GM04503 (cell line): Measurements from ENCODE around the gene EXOC6B.
"Not testable (repeated sequence)": the region's sequence is repeated elsewhere in the genome, so short reads cannot be mapped to it uniquely, and the experiment has no call there.

Source experiments
- DNase-seq: peaks from one replicate; pipeline ENCODE4 v3.0.0-alpha.2; 2012; ENCODE audit warnings: low read depth

EXOC6B gene

DNA sequence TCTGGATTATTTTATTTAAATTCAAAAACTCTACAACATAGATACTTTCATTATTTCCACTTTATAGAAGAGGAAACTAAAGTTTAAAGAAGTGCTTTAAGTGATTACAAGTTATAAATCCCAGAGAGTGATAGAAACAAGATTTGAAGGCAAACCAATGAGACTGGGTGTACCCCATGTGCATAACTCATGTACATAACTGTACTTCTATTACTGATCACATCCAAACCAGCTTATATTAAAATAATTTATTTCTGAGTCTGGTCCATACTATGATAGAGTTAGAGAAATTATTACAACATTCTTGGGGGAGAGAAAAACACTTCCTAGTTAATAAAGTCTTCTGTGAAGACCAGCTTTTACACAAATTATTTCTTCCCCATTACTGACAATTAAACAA is 221.4 kb downstream of the EXOC6B start:
- DNase-seq = no peak

DNA sequence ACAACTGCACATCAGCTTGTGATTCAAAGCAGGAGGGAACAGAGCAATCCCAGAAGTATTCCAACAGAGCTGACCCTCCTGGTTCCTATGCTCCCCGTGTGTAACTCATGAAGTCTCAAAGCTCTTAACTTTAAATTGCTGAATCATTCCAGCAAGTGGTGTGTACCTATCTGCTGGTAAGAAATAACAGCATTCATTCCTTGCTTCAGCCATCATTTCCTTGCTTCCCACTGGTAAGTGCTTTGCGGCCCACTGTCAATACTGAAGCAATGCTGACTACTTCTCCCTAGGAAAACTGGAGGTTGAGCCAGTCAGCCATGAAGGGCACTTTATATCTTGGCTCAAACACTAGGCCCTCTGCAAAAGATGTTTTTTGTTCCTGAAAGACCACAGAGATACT is 222.4 kb downstream of the EXOC6B start:
- DNase-seq = no peak

DNA sequence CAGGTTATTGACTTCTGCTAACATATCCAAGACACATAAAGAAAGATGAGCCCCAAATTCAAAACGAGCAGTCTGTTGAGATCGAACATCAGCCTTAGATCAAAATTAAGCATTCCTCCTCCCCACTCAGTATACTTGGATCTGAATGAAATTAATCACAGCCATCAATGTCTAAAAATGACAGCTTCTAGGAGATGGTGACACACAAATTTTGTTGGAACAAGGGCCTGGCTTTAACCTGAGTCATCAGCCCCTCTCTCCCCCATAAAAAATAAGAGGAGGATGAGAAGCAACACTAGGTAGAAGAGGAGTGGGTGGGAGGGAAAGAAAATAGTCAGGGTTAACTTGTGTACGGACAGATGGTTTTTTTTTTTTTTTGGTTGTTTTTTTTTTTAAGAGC is 223.1 kb downstream of the EXOC6B start:
- DNase-seq = no peak

DNA sequence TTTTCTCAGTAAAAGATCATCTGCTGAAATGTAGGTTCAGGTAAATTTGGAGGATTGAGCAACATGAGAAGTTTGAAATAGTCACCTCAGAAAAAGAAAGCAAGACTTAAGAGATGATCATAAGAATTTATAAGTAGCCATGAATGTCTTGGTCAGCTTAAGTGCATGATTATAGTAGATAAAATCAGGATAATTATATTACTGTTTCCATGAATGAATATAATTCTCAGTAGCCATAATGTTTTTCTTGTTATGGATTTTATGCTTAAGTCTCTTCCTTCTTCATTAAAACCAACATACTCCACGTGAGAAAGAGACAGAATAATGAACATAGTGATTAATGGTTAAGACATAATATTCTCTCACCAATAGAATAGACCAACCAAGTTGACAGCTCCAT is 223.7 kb downstream of the EXOC6B start:
- DNase-seq = no peak

DNA sequence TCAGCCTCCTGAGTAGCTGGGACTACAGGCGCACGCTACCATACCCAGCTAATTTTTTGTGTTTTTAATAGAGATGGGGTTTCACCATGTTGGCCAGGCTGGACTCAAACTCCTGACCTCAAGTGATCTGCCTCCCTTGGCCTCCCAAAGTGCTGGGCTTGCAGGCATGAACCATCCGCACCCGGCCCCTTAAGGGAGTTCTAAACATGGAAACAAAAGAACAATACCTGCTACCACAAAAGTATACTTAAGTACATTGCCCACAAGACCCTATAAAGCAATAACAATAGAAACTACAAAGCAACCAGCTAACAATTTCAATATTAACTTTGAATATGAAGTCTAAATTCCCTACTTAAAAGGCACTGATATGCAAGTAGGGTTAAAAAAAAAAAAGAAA is 242.0 kb downstream of the EXOC6B start:
- not testable (repeated sequence) for DNase-seq

DNA sequence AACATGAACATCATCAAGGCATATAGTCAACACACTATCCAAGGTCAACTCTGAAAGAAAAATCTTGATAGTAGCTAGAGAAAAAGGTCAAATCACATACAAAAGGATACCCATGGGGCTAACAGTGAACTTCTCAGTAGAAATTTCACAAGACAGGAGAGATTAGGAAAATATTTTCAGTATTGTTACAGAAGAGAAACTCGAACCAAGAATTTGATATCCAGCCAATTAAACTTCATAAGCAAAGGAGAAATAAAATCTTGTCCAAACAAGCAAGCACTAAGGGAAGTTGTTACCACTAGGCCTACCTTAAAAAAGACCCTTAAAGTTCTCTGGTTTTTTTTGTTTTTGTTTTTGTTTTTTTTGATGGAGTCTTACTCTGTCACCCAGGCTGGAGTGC is 242.5 kb downstream of the EXOC6B start:
- DNase-seq = no peak

DNA sequence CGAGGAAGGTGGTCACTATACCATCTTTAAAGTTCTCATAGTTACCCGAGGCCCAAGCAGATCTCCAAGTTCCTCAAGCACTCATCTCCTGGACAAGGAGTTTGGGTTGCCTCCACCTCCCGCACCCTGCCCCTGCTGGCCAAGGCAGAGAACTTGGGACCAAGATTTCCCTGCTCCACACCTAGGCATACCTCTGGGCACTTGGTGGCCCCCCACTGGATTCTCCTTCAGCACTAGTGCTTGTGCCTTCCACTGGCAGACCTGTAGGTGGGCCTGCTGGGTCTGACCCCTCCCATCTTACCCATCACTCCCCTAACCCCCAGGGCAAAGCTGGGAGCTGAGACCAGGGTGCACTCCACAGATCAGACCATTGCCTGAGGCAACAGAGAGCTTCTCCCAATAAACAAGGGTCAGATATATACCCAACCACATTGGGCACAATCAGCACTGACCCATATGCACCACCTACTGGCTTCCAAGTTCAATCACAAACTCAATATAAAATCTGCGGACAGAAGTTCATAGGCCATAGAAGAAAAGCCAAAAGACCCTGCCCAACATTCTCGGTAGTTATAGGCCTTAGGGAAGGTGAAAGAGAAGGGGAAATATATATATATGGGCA is 244.2 kb downstream of the EXOC6B start:
- DNase-seq = no peak

DNA sequence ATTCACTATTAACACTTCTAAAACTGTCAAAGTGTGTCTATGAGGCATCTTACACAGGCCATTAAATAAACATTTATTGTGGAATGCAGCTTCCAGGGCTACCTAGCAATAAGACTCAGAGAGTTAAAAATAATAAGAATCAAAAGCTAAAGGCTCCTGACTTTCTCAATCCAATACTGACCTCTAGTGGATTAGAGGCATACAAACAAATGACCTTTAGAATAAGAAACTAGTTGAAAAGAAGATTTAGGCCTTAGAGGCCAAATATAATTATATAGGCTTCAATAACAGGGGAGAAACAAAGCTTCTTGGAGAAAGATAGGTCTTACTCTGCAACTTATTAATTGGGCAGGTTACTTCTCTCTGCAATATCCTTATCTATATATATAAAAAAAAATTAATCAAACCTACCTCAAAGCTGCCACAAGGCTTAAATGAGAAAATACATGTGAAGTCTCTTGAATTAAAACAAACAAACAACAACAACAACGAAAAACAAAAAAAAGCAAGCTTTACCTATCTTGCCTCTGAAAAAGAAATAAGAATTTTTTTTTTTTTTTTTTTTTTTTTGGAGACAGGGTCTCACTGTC is 246.1 kb downstream of the EXOC6B start:
- no peak for DNase-seq

DNA sequence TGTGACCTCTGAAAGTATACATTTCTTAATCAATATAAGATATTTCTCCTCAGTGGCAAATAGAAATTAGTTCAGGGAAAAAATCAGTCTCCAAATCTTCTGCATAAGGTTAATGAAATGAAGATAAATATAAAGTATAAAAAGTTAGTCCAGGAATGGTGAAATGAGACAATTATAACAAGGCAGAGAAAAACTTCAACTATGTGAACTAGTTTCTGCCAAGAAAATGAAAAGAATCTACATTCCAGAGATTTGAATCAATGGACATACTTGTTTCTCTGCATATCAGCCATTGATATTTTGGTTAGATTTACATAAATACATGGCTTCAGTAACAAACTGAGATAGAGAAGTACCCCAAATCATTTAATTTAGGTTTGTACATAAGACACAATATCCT is 249.0 kb downstream of the EXOC6B start:
- DNase-seq = peak; percentile 38

DNA sequence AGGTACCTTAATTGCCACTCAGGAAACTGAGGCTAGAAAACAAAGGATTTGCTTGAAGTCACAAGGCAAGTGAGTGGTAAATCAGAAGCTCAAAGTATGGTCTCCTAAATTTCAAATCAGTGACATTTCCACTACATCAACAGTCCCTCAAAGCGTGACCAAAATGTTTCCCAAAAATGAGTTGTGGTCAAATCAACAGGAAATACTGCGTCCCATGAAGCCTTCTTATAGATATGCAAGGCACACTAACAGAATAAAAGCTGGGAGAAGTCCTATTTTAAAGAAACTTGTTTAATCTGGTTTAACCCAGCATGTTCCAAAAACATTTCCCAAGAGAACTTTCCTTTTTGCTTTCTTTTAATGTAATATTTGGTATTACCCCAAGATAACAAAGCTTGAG is 249.4 kb downstream of the EXOC6B start:
- DNase-seq = no peak

DNA sequence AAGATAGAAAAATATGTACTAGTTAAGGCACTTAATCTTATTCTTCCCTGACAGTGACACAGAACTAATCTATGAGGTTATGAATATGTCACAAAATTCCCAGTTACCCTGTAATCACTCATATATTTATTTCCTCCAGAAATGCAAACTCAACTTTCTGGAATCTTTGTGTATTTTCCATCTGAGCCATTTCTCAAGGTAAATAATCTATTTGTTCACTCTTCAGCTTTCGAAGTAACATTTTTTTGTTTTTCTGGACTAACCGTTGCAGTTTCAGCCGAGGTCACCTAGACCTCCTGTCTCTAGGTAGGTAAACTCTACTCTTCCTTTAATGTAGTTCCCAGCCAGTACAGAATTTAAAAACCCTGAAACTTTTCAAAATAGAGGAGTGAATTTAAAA is 250.9 kb downstream of the EXOC6B start:
- DNase-seq = no peak

DNA sequence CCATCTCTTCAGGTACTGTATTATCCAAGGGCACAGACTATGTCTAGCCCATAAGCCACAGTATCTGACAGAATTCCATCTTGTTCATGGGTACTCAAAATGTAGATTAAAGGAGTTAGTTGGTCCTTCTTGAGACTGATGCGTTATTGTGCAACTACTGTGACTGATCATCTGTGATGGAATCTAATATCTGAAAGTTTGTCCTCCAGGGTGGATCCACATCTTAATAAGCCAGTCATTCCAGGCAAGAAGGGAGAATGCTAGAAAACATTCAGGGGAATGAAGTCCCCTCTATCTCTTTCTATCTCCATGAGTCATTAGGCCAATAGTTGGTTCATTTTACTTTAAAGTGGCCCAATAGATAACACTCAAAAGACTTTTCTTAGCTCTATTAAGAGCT is 252.6 kb downstream of the EXOC6B start:
- no peak for DNase-seq

DNA sequence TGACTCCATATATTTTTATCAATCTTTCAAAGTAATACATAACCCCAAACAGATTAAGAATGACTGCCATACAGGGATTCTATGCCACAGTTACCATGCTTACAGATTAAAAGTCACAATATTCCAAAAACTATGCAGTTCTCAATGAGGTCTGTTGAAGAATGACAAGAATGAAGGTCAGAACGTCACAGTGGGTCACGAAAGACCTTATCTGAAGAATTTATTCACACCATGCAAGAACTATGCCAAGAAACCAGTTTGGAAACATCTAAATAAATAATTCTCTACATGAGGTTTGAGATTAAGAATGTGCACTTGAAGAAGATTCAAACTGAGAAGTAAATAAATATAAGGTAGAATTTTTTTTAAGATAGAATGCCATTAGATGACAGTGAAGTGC is 253.3 kb downstream of the EXOC6B start:
- DNase-seq = peak; percentile 34

DNA sequence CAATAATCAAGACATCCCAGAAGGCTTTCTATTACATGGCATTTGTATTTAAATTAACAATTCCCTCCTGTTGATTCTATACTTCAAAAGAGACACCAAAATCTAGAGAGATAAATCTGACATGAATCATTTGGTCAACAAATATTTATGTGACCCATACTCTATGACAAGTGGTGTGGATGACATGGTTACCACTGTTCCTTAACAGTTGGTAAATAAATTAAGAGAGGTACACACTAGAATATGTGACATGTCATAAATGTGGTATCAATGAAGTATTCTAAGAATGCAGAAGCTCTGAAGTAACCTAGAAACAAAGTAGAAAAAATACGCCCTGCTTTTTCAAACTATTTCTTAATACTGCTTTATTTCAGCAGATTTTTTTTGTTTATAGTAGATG is 255.4 kb downstream of the EXOC6B start:
- DNase-seq = peak; percentile 55

DNA sequence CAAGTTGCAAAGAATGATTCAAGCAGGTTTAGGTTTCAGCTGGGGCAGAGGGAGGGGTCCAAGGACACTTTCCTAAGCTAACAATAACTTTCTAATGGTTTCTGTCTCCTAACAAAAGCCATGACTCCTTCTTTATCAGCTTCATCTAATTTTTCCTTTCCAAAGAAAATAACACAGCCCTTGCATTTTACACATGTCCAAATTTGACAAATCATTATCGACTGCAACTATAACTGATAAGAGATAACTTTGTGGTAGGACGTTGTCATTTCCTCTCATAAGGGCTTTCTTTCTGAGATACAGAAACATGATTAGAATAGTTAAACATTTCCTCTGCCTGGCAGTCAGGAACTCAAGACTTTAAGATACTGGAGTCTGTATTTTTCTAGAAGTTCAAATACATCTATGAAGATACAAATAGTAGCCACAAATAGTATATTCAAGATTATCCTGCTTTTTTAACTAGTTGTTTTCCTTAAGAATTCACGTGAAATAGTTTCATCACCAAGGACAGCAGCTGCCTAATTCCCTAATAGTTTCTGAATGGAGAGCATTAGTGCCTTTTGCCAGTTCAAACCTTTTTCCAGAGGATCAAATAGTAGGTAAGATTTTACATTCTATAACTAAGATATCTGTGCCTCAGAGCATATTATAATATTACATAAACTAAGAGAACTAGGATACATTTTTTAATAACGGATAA is 263.2 kb downstream of the EXOC6B start:
- no peak for DNase-seq

DNA sequence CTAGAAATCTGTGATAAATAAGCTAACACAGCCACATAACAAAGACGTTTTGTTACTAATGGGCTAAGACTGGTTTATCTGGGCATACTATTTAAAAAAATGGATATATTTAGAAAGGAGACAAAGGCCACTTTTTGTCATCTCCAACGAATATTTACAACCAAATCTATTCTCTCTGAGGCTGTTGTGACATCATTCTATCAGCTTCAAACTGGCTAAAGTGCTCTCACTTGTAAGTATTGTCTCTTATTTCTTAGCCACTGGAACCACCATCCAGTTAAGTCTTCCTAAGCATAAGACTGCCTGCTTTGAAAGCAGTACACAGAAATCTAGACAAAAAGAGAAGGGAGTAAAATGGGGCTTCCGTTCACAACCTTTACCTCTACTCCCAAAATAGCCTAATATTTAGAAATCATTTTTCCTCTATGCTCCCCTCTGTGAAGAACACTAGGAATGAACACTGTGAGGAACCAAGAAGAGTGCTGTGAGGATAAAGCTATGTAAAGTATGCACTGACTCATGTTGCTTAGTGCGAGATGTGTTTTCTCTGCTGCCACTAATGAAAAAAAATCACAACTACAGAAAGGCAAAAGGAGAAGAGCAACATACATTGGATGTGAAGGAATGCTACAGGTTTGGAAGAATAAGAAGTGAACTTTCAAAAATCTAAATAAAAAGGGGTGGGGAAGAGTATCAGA is 264.1 kb downstream of the EXOC6B start:
- peak; percentile 54 for DNase-seq

DNA sequence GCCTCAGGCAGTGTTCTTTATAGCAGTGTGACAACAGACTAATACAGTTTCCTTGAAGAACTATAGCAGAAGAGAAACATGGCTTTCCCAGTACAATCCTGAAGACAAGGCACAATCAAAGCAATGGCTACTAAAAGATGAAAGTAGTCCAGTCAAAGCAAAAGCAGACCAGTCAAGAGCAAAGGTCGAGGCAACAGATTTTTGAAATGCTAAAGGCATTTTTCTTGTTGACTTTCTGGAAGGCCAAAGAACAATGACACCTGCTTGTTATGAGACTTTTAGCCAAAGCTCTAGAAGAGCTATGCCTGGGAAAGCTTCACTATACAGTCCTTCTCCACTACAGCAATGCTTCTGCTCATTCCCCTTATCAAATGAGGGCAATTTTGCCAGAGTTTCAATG is 269.9 kb downstream of the EXOC6B start:
- no peak for DNase-seq

DNA sequence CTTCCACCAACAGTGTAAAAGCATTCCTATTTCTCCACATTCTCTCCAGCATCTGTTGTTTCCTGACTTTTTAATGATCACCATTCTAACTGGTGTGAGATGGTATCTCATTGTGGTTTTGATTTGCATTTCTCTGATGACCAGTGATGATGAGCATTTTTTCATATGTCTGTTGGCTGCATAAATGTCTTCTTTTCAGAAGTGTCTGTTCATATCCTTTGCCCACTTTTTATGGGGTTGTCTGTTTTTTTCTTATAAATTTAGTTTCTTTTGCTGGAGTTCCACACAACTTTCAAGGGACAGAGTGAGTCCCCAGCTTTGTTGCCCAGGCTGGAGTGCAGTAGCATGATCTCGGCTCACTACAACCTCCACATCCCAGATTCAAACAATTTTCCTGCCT is 270.5 kb downstream of the EXOC6B start:
- DNase-seq = not testable (repeated sequence)

DNA sequence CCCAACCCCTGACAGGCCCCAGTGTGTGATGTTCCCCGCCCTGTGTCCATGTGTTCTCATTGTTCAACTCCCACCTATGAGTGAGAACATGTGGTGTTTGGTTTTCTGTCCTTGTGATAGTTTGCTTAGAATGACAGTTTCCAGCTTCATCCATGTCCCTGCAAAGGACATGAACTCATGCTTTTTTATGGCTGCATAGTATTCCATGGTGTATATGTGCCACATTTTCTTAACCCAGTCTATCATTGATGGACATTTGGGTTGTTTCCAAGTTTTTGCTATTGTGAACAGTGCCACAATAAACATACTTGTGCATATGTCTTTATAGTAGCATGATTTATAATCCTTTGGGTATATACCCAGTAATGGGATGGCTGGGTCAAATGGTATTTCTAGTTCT is 270.9 kb downstream of the EXOC6B start:
- not testable (repeated sequence) for DNase-seq

DNA sequence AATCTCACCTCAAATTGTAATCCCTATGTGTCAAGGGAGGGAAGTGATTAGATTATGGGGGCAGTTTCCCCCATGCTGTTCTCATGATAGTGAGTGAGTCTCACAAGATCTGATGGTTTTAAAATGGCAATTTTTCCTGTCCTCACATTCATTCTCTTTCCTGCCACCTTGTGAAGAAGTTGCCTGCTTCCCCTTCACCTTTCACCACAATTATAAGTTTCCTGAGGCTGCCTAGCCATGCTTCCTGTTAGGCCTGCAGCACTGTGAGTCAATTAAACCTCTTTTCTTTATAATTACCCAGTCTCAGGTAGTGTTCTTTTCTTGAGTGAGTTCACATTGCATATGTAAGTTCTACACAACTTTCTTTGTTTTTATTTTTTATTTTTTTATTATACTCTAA is 271.5 kb downstream of the EXOC6B start:
- DNase-seq = no peak

DNA sequence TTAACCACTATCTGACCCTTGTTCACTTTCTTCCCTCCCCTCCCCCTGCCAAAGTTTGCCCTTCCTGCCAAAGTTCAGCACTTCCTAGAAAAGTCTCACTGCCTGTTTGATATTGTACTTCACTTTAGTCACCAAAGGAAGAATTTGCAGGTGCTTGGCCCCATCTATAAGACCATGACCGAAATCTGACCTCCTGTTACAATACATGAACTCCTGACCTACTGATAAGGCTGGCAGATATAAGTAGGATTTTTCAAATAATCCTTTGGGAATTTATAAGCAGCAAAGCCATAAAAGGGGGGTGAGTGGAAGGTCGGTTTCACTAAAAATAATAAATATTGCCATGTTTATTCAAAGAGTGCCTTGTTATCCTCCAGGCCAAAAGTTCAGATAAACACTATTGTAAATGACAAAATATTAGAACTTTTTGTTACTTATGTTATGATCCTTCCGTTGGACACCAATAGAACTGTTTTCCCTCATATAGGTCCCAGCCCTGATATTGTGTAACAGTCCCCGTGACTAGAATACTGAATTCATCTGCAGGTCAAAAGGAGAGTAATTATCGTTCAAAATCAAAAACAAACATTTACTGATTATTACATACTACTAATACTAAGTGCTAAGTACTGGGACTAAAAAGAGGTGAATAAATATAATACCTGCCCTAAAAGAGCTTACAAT is 277.6 kb downstream of the EXOC6B start:
- DNase-seq = no peak

DNA sequence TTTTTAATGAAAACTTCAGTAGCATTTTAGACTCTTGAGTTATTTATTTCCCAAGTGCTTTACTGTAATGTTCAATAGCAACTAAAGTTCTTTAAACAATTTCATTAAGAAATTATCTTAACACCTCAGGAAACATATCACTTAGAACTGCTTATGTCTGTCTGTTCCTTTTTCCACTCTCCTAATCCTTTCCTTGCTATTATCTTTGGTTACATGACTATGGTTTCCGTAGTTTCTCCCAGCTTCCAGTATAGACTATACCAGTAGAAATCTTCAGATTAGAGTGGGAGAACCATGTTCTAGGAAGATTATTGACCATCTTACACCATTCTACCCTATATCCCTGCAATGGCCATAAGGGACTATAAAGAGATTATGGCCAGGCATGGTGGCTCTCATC is 280.0 kb downstream of the EXOC6B start:
- no peak for DNase-seq

DNA sequence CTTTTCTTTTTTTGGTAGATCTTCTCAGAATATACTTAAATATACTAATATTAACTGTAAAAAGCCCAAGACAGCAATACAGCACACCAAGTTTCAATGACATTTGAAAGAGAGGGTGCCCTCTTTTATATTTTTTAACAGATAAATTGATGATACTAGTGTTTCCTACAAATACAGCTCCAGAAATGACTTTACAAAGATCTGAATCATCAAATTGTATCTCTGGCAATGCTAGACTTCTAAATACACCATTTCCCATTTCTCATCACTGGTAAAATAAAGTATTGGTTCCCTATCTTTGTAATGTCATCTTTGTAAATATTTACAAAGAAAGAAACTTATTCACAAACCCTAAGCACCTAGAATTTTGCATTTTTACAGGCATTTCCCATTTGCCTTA is 281.3 kb downstream of the EXOC6B start:
- DNase-seq = no peak
